SK-N-SH treated with all-trans-retinoic acid at 6 μM for 48 hours (cell line): Measurements from ENCODE around the gene GPR37L1.

Experiments used
- ATAC-seq: fragments of 200-7000 bp; cut with Tn5 transposase; 3 replicates; pipeline ENCODE4 v1.9.1; 2020; ENCODE audit warnings: mild to moderate bottlenecking, moderate library complexity
- ARNTL ChIP-seq: fragments of 450-650 bp; formaldehyde crosslinking; IDR thresholded peaks from 2 replicates; pipeline ENCODE4 v1.5.0; 2020; ENCODE audit warnings: low read depth, mild to moderate bottlenecking, moderate library complexity, borderline replicate concordance
- BACH2 ChIP-seq: fragments of 250-450 bp; sonication (Bioruptor Pico); IDR thresholded peaks from 2 replicates; pipeline ENCODE4 v1.9.0; 2021; ENCODE audit warnings: mild to moderate bottlenecking, borderline replicate concordance
- CSDC2 ChIP-seq: fragments of 250-450 bp; sonication (Bioruptor Pico); IDR thresholded peaks from 2 replicates; pipeline ENCODE4 v1.5.0; 2020; ENCODE audit warnings: mild to moderate bottlenecking, moderate library complexity
- ESRRG ChIP-seq: fragments of 250-450 bp; sonication (Bioruptor Pico); IDR thresholded peaks from 2 replicates; pipeline ENCODE4 v1.6.1; 2021; ENCODE audit warnings: mild to moderate bottlenecking
- GLIS3 ChIP-seq: fragments of 250-450 bp; sonication (Bioruptor Pico); IDR thresholded peaks from 2 replicates; pipeline ENCODE4 v1.5.0; 2020; ENCODE audit warnings: mild to moderate bottlenecking, moderate library complexity
- ISL1 ChIP-seq: fragments of 250-450 bp; sonication (Bioruptor Pico); IDR thresholded peaks from 2 replicates; pipeline ENCODE4 v2.1.2; 2022; ENCODE audit warnings: mild to moderate bottlenecking, moderate library complexity
- OSR1 ChIP-seq: fragments of 250-450 bp; sonication (Bioruptor Pico); IDR thresholded peaks from 2 replicates; pipeline ENCODE4 v1.8.0; 2022; ENCODE audit warnings: moderate library complexity, mild to moderate bottlenecking, inconsistent platforms
- PPARA ChIP-seq: fragments of 250-450 bp; sonication (Bioruptor Pico); IDR thresholded peaks from 2 replicates; pipeline ENCODE4 v1.5.0; 2020; ENCODE audit warnings: mild to moderate bottlenecking, borderline replicate concordance
- RARB ChIP-seq: fragments of 250-450 bp; sonication (Bioruptor Pico); IDR thresholded peaks from 2 replicates; pipeline ENCODE4 v1.8.0; 2021; ENCODE audit warnings: mild to moderate bottlenecking, moderate library complexity
- SNAI2 ChIP-seq: fragments of 250-450 bp; sonication (Bioruptor Pico); IDR thresholded peaks from 2 replicates; pipeline ENCODE4 v1.5.0; 2020; ENCODE audit warnings: mild to moderate bottlenecking, moderate library complexity
- TCF4 ChIP-seq: fragments of 250-450 bp; sonication (Bioruptor Pico); IDR thresholded peaks from 2 replicates; pipeline ENCODE4 v1.8.0; 2021; ENCODE audit warnings: mild to moderate bottlenecking, moderate library complexity, borderline replicate concordance
- TOX ChIP-seq: fragments of 250-450 bp; sonication (Bioruptor Pico); IDR thresholded peaks from 2 replicates; pipeline ENCODE4 v1.8.0; 2021; ENCODE audit warnings: mild to moderate bottlenecking, moderate library complexity, borderline replicate concordance
- ZC3H10 ChIP-seq: fragments of 250-450 bp; sonication (Bioruptor Pico); IDR thresholded peaks from 2 replicates; pipeline ENCODE4 v1.5.1; 2021; ENCODE audit warnings: mild to moderate bottlenecking, moderate library complexity
- ZFP3 ChIP-seq: fragments of 250-450 bp; sonication (Bioruptor Pico); IDR thresholded peaks from 2 replicates; pipeline ENCODE4 v1.5.0; 2020; ENCODE audit warnings: mild to moderate bottlenecking, moderate library complexity
- ZFP30 ChIP-seq: fragments of 450-650 bp; formaldehyde crosslinking; IDR thresholded peaks from 2 replicates; pipeline ENCODE4 v1.5.0; 2022; ENCODE audit warnings: mild to moderate bottlenecking, moderate library complexity
- ZNF565 ChIP-seq: fragments of 450-650 bp; formaldehyde crosslinking; conservative IDR thresholded peaks from 2 replicates; pipeline ENCODE4 v1.5.0; 2020; ENCODE audit warnings: low read depth, mild to moderate bottlenecking, moderate library complexity
- ZNF70 ChIP-seq: fragments of 450-650 bp; formaldehyde crosslinking; IDR thresholded peaks from 2 replicates; pipeline ENCODE4 v1.5.0; 2020; ENCODE audit warnings: mild to moderate bottlenecking, moderate library complexity
- ZNF8 ChIP-seq: fragments of 450-650 bp; formaldehyde crosslinking; IDR thresholded peaks from 2 replicates; pipeline ENCODE4 v1.5.0; 2020; ENCODE audit warnings: mild to moderate bottlenecking, moderate library complexity
- TF ChIP-seq, protein P1 (sequence below): fragments of 250-450 bp; sonication (Bioruptor Pico); IDR thresholded peaks from 2 replicates; pipeline ENCODE4 v1.5.0; 2020; ENCODE audit warnings: mild to moderate bottlenecking, moderate library complexity
- TF ChIP-seq, protein P2 (sequence below): fragments of 250-450 bp; sonication (Bioruptor Pico); IDR thresholded peaks from 2 replicates; pipeline ENCODE4 v1.8.0; 2020; ENCODE audit warnings: mild to moderate bottlenecking, moderate library complexity, borderline replicate concordance
- TF ChIP-seq, protein P3 (sequence below): fragments of 250-450 bp; sonication (Bioruptor Pico); IDR thresholded peaks from 2 replicates; pipeline ENCODE4 v1.5.1; 2021; ENCODE audit warnings: mild to moderate bottlenecking, moderate library complexity

Gene GPR37L1

DNA sequence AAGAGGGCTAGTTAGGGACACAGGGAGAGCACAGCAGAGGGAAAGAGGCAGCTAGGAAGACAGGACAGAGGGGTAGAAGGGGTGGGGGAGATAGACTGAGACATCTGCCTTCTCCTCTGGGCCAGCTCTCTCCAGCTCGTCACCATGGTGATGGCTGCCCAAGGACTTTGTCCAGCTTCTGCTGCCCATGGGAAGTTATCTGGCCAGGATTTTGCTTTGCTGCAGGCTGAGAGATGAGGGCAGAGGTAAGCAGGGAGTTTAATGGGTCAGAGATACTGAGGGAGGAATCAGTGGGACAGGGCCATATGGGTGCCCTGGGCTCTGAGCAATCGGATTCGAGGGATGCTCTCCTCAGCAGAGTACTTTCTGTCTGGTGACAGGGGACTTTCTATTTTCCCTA lies 34.5 kb upstream of the GPR37L1 start:
- peak; percentile 19 for ATAC-seq
- TF ChIP-seq TOX (CRISPR knock-in tag): no peak
- TF ChIP-seq ISL1 (CRISPR knock-in tag): no peak
- TF ChIP-seq ESRRG (CRISPR knock-in tag): no peak
- TF ChIP-seq ZC3H10: no peak
- no peak for TF ChIP-seq PPARA (CRISPR knock-in tag)
- no peak for TF ChIP-seq ZNF8 (CRISPR knock-in tag)
- TF ChIP-seq ZNF70 (CRISPR knock-in tag): no peak
- no peak for TF ChIP-seq GLIS3
- TF ChIP-seq RARB (CRISPR knock-in tag): no peak
- TF ChIP-seq CSDC2 (CRISPR knock-in tag): no peak

DNA sequence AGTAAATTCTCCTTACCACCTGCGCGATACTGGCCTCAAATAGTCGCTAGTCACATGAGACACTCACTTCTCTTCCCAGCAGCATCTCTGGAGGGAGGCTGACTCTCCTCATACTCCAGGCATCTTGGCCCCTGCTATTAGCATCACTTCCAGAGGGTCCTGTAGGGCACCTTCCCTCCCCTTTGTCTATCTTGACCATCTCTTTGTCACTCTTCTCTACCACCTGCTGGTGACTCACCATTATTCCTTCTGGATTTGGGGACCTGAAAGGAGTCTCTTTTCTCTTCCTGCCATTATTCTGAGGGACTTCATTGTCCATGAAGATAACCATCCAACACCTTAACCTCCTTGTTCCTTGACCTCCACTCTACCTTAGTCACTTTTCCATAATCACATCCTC lies 31.7 kb upstream of the GPR37L1 start:
- TF ChIP-seq ZFP3 (CRISPR knock-in tag) (no peak), TCF4 (CRISPR knock-in tag) (no peak), ARNTL (CRISPR knock-in tag) (no peak), PPARA (CRISPR knock-in tag) (no peak), TOX (CRISPR knock-in tag) (no peak), RARB (CRISPR knock-in tag) (no peak), OSR1 (CRISPR knock-in tag) (no peak), ZNF8 (CRISPR knock-in tag) (no peak)
- TF ChIP-seq, protein P1, sequence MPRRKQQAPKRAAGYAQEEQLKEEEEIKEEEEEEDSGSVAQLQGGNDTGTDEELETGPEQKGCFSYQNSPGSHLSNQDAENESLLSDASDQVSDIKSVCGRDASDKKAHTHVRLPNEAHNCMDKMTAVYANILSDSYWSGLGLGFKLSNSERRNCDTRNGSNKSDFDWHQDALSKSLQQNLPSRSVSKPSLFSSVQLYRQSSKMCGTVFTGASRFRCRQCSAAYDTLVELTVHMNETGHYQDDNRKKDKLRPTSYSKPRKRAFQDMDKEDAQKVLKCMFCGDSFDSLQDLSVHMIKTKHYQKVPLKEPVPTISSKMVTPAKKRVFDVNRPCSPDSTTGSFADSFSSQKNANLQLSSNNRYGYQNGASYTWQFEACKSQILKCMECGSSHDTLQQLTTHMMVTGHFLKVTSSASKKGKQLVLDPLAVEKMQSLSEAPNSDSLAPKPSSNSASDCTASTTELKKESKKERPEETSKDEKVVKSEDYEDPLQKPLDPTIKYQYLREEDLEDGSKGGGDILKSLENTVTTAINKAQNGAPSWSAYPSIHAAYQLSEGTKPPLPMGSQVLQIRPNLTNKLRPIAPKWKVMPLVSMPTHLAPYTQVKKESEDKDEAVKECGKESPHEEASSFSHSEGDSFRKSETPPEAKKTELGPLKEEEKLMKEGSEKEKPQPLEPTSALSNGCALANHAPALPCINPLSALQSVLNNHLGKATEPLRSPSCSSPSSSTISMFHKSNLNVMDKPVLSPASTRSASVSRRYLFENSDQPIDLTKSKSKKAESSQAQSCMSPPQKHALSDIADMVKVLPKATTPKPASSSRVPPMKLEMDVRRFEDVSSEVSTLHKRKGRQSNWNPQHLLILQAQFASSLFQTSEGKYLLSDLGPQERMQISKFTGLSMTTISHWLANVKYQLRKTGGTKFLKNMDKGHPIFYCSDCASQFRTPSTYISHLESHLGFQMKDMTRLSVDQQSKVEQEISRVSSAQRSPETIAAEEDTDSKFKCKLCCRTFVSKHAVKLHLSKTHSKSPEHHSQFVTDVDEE (CRISPR knock-in tag): no peak
- TF ChIP-seq, protein P2, sequence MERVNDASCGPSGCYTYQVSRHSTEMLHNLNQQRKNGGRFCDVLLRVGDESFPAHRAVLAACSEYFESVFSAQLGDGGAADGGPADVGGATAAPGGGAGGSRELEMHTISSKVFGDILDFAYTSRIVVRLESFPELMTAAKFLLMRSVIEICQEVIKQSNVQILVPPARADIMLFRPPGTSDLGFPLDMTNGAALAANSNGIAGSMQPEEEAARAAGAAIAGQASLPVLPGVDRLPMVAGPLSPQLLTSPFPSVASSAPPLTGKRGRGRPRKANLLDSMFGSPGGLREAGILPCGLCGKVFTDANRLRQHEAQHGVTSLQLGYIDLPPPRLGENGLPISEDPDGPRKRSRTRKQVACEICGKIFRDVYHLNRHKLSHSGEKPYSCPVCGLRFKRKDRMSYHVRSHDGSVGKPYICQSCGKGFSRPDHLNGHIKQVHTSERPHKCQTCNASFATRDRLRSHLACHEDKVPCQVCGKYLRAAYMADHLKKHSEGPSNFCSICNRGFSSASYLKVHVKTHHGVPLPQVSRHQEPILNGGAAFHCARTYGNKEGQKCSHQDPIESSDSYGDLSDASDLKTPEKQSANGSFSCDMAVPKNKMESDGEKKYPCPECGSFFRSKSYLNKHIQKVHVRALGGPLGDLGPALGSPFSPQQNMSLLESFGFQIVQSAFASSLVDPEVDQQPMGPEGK (CRISPR knock-in tag): no peak
- no peak for ATAC-seq

DNA sequence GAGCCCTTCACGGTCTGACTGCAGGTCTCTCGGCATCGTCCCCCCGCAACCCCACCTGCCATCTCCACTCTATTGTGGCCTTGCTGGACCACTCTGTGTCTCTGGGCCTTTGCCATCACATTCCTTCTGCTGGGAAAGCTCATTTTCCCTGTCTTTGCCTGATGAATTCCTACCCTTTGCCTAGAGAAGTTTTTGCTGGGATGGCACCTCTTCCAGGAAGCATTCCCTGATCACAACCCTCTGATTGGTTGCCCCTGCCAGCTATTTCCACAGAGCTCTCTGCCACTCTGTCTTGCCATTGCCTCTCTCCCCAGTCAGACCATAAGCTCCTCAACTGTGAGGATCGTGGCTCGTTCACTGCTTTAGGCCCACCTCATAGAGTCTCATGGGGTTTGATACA lies 28.9 kb upstream of the GPR37L1 start:
- no peak for TF ChIP-seq ZC3H10
- ATAC-seq: no peak

DNA sequence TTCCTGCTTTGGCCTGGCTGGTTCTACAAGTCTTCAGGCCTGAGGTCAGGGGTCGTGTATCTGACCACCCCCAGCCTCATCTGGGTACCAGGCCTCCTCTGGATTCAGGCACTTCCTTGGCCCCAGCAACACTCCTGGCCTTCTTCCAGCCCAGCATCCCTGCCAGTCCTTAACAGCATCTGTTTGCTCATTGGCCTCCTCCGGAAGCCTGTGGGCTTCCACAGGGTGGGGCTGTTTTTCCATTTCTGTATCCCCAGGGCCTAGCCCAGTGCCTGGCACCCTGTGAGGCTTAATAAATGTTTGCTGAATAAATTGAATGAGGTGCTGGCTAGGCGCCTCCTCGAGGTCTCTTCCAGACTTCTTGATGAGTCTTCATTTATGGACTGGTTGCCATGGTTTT lies 21.5 kb upstream of the GPR37L1 start:
- no peak for TF ChIP-seq SNAI2 (CRISPR knock-in tag)
- no peak for TF ChIP-seq ESRRG (CRISPR knock-in tag)
- ATAC-seq: peak; percentile 17; the same call in 1 of the 3 replicates

DNA sequence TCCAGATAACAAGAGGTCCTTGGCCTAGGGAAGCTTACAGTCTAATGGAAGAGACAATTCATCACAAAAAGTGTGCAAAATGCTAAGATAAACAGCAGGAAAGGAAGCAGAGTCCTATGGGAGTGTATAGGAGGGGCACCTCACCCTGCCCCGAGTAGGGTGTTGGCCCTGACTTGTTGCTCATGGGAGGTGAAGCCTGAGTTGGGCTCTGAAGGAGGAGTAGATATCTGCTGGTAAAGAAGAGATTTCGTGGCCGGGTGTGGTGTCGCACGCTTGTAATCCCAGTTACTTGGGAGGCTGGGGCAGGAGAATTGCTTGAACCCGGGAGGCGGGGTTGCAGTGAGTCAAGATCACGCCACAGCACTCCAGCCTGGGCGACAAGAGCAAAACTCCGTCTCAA lies 18.6 kb upstream of the GPR37L1 start:
- ATAC-seq: no peak
- no peak for TF ChIP-seq BACH2 (CRISPR knock-in tag)
- TF ChIP-seq, protein P3, sequence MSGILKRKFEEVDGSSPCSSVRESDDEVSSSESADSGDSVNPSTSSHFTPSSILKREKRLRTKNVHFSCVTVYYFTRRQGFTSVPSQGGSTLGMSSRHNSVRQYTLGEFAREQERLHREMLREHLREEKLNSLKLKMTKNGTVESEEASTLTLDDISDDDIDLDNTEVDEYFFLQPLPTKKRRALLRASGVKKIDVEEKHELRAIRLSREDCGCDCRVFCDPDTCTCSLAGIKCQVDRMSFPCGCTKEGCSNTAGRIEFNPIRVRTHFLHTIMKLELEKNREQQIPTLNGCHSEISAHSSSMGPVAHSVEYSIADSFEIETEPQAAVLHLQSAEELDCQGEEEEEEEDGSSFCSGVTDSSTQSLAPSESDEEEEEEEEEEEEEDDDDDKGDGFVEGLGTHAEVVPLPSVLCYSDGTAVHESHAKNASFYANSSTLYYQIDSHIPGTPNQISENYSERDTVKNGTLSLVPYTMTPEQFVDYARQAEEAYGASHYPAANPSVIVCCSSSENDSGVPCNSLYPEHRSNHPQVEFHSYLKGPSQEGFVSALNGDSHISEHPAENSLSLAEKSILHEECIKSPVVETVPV: no peak
- TF ChIP-seq ZNF565 (CRISPR knock-in tag): no peak
- no peak for TF ChIP-seq GLIS3
- TF ChIP-seq OSR1 (CRISPR knock-in tag): no peak
- TF ChIP-seq ZFP30 (CRISPR knock-in tag): no peak
- TF ChIP-seq SNAI2 (CRISPR knock-in tag): no peak
